Kidney (tissue), 14 donors: ENCODE measurements around the gene MAGEB17. TPM values are rescaled to one million over a fixed set of nuclear protein-coding genes. Genes with fewer than 3 reads are reported as not detected.
"Not testable (repeated sequence)": the region's sequence is repeated elsewhere in the genome, so short reads cannot be mapped to it uniquely, and the experiment has no call there.

Source experiments
- DNase-seq, 5 donors: peaks; one replicate each; pipeline ENCODE4 v3.0.0-alpha.2; 2013 to 2020
- FAIRE-seq: peaks from 2 replicates; lab custom pipeline; 2012; peaks lifted over from hg19 to GRCh38; lab: Jason Lieb, UNC
- H3K27ac ChIP-seq, 2 donors: one replicate each; pipeline ENCODE4 v1.7.0; 2013; ENCODE audit warnings: low read depth in 2 of 2, low read length in 2 of 2, inconsistent platforms in 1 of 2
- H3K27me3 ChIP-seq: one replicate; pipeline ENCODE4 v1.7.1; 2013; ENCODE audit warnings: low read length, inconsistent platforms; ENCODE audit not compliant: control insufficient read depth, insufficient read depth
- H3K36me3 ChIP-seq, 3 donors: one replicate each; pipeline versions ENCODE4 v1.7.0 to v1.7.1; 2013; ENCODE audit warnings: low read length in 3 of 3, control low read depth in 1 of 3, inconsistent platforms in 1 of 3; ENCODE audit not compliant: insufficient read depth in 3 of 3, control insufficient read depth in 2 of 3
- H3K4me1 ChIP-seq, 3 donors: one replicate each; pipeline versions ENCODE4 v1.7.0 to v1.7.1; 2013; ENCODE audit warnings: low read length in 3 of 3, inconsistent platforms in 1 of 3, low read depth in 1 of 3; ENCODE audit not compliant: control insufficient read depth in 2 of 3, insufficient read depth in 2 of 3
- H3K4me3 ChIP-seq, 3 donors: one replicate each; pipeline versions ENCODE4 v1.7.0 to v1.8.1; 2013; ENCODE audit warnings: low read length in 3 of 3, control low read depth in 1 of 3, inconsistent platforms in 1 of 3
- H3K9ac ChIP-seq, 3 donors: one replicate each; pipeline versions ENCODE4 v1.7.0 to v1.7.1; 2013; ENCODE audit warnings: low read length in 3 of 3, control low read depth in 1 of 3, inconsistent platforms in 1 of 3
- H3K9me3 ChIP-seq, 3 donors: one replicate each; pipeline versions ENCODE4 v1.7.0 to v1.7.1; 2013; ENCODE audit warnings: low read length in 3 of 3, control low read depth in 1 of 3, inconsistent platforms in 1 of 3; ENCODE audit not compliant: control insufficient read depth in 2 of 3, insufficient read depth in 1 of 3
- CTCF ChIP-seq: IDR thresholded peaks from 3 replicates; pipeline ENCODE4 v1.5.1; 2012; ENCODE audit warnings: mild to moderate bottlenecking, moderate library complexity, borderline replicate concordance; ENCODE audit not compliant: insufficient read depth; ENCODE audit errors: extremely low read depth
- intact Hi-C: fragments of 100-400 bp; cut with DNase I; formaldehyde crosslinking; loops from one replicate; pipeline ENCODE4 v1.11.1; 2022
- polyA plus RNA-seq: library from polyadenylated mRNA; stranded (reverse); fragments of 350-450 nt; fragmentation: Illumina TruSeq; extraction: RNeasy Lipid Tissue Mini Kit (QIAGEN cat#74804); gene quantifications from one replicate; pipeline ENCODE4 v1.2.3, GENCODE V29; 2014; ENCODE audit warnings: low read depth, low replicate concordance; ENCODE audit not compliant: insufficient read depth
- total RNA-seq: library from RNA; stranded (reverse); fragmentation: NEBNext Ultra II Directional; extraction: Animal tissue kit (Norgen Biotek cat#: 25700); gene quantifications from one replicate; pipeline ENCODE4 v1.2.1, GENCODE V29; 2021
- donor health status: control.
- donor health status: control.
- donor health status: control.
- donor health status: control.
- donor health status: control.
- donor health status: DM: yes; HTN: yes; CAD: no.
- donor health status: Normal renal cell carcinoma (clear cell type).

MAGEB17 gene
- total and polyA plus RNA-seq, 2 donors from 2014 or later, result not detected

GRCh38 chrX:16160729-16161128, 6.6 kb upstream of the MAGEB17 start:
- no peak overlapping the region for H3K9ac ChIP-seq
- no peak for FAIRE-seq
- no peak overlapping the region for H3K4me3 ChIP-seq
- H3K9me3 ChIP-seq, result no peaks in the 10 kb centered on the region
- no peak for DNase-seq
- H3K27ac ChIP-seq, result no peak overlapping the region
- no peak for TF ChIP-seq CTCF
- H3K27me3 ChIP-seq, result peaks cover 6% of the 10 kb centered on the region
- intact Hi-C loops, result no loop called here
- H3K36me3 ChIP-seq, result no peaks in the 10 kb centered on the region
- no peaks in the 10 kb centered on the region for H3K4me1 ChIP-seq

GRCh38 chrX:16161173-16161572, 6.1 kb upstream of the MAGEB17 start:
- H3K36me3 ChIP-seq, H3K9ac ChIP-seq, intact Hi-C loops, H3K27me3 ChIP-seq, DNase-seq, H3K27ac ChIP-seq, FAIRE-seq, H3K9me3 ChIP-seq, H3K4me3 ChIP-seq, H3K4me1 ChIP-seq: not testable (repeated sequence)

GRCh38 chrX:16162391-16162790, 4.9 kb upstream of the MAGEB17 start:
- Histone ChIP-seq H3K36me3 (no peaks in the 10 kb centered on the region), H3K4me1 (no peaks in the 10 kb centered on the region), H3K27me3 (peaks cover 4% of the 10 kb centered on the region), H3K27ac (no peak overlapping the region), H3K4me3 (no peak overlapping the region), H3K9me3 (no peaks in the 10 kb centered on the region), H3K9ac (no peak overlapping the region)
- TF ChIP-seq CTCF, result no peak
- FAIRE-seq (no peak), DNase-seq (no peak)
- intact Hi-C loops, result no loop called here

- intact Hi-C loops, result no loop called here
- Histone ChIP-seq H3K4me1 (no peaks in the 10 kb centered on the region), H3K4me3 (no peak overlapping the region), H3K9ac (no peak overlapping the region), H3K9me3 (no peaks in the 10 kb centered on the region), H3K27me3 (peaks cover 4% of the 10 kb centered on the region), H3K36me3 (no peaks in the 10 kb centered on the region), H3K27ac (no peak overlapping the region)
- DNase-seq (no peak), FAIRE-seq (no peak)
- no peak for TF ChIP-seq CTCF
Observed at GRCh38 chrX:16164748-16165147, 2.5 kb upstream of the MAGEB17 start.
